Measurements from ENCODE around the gene DKK3. TPM values are rescaled to one million over a fixed set of nuclear protein-coding genes. Genes with fewer than 3 reads are reported as not detected.

DKK3 gene
- total RNA-seq, 1 donor from 2014 or later, result 8.9 TPM

DNA sequence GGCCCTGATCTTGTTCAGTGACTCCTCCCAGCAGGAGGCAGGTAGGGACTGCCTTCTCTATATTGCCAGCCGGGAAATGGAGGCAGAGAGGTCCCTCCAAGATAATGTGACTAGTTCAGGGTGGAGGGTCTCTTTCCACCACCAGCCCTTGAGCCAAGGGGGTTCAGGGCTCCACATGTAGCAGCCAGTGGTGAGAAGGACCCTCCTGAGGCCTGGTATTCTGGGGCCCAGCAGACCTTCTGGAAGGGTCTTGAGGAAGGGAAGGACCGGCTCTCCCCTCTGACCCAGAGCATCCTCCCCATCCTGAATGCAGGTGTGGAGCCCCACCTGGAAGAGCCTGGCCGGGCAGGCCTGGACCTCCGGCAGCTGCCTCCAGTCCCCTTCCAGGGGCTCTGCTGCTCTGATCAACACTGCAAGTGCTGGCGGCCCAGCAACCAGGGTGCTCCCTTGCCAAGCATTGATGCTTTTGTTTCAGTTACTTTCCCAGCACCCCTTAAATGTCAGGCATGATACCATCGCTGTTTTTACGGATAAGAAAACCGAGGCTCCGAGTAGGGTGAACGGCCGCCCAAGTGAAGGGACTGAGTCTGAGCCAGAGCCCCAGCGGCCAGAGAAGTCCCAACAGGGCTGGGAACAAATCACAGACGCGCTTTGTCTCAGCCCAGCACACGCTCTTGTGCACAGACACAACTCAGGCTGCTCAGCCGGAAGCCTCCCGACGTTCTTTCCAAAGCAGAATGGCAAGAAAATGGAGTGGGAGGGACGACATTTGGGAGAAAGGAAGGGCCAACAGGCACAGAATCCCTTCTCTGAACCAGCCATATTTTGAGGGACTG, 38.8 kb downstream of the DKK3 start:
- DNase-seq (ENCODE audit: low spot score), result peak; percentile 86

DNA sequence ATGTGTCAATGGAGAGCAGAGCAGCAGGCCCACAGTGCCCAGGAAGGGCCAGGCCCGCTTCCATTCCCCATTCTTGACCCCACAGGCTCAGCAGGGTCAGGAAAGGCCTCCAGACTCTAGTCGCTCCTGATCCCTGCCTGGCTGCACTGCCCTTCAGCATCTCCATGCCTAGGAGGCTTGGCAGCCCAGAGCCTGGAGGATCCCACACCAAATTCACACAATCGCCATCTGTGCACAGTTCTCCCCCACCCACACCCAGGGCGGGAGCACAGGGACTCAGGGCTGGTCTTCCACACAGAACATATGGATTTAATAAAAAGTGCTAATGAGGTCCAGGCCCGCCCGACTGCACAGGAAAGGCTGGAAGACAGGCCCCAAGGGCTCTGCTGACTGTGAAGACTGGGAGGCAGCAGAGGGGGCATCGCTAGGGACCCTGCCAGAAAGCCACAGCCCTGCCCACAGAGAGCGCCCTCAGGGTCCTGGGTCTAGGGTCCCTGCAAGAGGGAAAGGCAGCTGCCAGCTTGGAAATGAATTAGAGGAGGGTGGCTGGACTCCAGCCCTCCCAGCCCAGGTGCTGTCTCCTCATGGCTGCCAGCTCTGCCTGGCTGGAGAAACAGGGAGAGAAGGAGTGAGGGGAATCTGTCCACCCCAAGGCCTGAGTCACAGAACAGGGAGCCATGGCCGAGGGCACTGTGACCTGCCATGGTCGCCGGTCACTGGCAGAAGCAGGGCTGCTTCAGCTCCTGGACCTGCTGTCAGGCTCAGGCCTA, 39.7 kb downstream of the DKK3 start:
- DNase-seq (ENCODE audit: low spot score), result peak; percentile 82

DNA sequence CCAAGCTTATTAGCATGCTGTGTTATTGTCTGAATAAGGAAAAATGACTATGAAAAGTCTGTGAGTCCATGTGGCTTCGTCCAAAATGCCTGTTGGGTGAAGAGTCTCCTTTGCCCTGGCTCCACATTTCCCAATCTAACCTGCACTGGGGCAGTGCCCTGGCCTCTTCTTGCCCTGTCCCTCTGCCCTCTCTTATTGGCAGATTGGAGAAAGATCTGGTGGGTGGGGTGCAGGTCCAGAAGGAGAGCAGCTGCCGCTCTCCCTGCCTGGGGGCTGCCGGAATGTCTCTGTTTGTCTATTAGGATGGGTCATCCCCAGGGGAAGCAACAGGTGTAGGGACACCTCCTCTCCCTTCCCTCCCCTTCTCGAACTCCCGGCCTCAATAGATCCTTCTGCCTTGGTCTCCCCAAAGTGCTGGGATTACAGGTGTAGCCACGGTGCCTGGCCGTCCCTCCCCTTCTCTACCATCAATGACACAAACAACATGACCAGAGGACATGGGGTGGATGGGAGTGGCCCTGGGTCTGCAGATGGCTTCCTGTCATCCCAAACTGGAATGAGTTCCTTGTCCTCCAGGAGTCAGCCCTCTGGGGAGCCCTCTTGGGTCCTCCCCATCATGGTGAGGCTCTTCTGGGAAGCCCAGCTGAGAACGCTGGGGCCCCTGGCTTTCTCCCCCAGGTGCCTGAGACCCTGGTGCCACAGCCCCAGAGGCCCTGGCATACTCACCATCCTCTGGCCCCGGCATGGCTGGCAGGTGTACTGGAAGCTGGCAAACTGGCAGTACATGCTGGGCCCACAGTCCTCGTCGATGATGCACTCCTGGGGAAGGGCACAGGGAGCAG, 40.5 kb downstream of the DKK3 start:
- DNase-seq (ENCODE audit: low spot score), result peak; percentile 81

DNA sequence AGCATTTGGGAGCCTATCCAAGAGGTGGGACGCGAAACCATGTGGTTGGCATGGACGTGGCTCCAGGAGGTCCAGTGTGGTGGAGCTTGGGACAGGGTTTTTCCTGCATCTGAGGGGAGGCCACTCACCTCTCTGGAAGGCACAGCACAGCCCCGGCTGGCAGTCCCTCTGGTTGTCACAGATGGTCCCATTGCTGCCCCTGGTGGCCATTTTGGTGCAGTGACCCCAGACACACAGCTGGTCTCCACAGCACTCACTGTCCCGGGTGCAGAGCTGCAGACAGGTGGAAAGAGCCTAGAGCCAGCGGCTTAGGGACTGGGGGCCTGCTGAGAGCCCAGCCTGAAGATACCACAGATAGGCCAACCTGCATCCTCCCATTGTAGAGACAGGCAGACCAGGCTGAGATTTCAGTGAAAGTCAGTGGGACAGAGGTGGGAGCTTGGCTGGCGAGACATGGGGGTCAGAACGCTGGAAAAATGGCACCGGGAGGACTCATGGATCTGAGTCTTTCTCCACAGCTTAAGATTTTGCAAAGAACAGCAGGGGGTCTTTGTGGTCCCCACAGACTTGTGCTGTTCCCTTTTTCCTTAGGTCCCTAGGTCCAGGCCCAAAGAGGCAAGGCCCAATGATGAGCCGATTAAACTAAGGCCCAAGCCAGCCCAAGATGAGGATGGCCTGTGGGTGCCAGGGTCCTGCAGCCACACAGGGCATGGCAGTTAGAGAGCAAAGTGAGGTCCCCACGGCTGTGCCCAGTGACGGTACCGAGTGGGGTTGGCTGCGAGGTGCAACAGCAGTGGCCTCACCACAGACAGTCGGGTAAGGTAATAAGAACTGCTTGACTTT, 41.4 kb downstream of the DKK3 start:
- DNase-seq (ENCODE audit: low spot score), result peak; percentile 90

DNA sequence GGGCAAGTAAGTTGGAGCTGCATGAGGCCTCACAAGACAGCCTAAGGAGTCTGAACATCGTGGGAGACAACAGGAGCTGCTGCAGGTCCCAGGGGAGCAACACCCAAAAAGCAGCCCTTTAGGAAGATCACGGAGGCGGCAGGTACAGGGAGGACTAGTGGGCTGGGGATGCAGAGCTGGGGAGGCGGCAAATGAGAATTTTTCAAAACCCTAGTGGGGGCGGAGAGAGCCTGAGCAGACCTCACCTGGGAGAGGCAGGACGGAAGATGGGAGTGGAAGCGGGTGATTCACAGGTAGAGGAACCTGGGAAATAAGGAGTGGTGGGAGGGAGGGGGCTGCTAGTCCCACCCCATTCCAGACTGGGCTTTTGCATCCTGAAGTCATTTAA, 42.1 kb downstream of the DKK3 start:
- DNase-seq (ENCODE audit: low spot score), result peak; percentile 33

DNA sequence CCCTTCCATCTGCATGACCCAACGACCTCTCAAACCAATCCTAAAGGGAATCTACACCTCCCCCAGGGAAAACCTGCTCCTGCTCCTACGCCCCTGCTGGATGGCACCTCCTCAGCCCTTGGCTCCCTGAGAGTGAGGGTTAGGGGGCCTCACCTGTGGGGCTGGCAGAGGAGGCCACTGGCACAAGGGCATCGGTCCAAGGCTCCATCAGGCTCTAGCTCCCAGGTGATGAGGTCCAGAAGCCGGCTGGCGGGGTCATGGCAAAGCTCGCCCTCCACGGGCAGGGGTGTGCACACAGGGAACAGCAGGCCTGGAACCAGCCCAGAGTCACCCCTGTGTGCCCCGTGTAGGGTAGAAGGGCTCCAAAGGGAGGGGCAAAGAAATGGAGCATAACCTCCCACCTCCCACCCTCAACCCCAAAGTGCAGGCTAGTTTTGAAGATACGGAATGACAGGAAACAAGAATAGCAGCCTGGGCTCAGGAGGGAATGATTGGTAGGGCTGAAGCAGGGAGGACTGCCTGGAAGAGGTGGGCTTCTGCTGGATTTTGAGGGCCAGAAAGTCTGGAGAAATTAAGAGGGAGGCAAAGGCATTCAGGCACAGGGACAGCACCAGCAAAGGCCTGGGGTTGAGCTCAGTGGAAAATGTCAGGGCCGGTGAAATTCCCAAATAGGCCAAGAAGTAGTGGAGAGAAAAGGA, 42.6 kb downstream of the DKK3 start:
- peak; percentile 77 for DNase-seq (ENCODE audit: low spot score)

DNA sequence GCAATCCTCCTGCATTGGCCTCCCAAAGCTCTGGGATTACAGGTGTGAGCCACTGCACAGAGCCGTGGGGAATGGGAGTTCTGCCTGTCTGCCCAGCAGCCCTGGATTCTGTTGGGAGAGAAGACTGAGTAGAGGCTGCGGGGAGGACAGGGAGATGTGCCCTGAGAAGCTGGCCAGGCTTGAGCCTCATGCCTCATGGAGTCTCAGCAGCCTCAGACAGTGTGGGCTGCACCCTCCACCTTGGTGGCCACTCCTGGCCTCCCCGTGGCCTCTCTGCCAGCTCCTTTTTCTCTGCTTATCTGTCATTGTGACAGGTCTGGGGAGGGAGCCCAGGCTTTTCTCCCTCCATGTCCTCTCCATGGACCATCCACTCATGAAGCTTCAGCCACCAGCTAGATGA, 43.2 kb downstream of the DKK3 start:
- no peak for DNase-seq (ENCODE audit: low spot score)

DNA sequence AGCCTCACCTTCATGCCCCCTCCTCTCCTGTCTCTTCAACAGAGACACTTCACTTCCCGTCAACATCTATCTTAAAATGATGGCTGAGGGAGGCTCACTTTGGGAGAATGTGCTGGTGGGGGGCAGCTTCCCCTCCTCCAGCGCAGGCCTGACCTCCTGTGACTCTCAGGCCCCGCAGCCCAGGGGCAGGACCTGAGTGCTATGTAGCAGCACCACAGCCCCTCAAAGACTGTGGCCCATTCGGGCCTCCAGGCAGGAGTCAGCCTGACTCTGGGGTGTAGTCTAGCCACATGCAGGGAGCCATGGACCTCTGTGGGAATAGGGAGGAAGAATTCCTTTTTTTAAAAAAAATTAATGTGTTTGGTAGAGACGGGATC, 43.7 kb downstream of the DKK3 start:
- peak; percentile 57 for DNase-seq (ENCODE audit: low spot score)

DNA sequence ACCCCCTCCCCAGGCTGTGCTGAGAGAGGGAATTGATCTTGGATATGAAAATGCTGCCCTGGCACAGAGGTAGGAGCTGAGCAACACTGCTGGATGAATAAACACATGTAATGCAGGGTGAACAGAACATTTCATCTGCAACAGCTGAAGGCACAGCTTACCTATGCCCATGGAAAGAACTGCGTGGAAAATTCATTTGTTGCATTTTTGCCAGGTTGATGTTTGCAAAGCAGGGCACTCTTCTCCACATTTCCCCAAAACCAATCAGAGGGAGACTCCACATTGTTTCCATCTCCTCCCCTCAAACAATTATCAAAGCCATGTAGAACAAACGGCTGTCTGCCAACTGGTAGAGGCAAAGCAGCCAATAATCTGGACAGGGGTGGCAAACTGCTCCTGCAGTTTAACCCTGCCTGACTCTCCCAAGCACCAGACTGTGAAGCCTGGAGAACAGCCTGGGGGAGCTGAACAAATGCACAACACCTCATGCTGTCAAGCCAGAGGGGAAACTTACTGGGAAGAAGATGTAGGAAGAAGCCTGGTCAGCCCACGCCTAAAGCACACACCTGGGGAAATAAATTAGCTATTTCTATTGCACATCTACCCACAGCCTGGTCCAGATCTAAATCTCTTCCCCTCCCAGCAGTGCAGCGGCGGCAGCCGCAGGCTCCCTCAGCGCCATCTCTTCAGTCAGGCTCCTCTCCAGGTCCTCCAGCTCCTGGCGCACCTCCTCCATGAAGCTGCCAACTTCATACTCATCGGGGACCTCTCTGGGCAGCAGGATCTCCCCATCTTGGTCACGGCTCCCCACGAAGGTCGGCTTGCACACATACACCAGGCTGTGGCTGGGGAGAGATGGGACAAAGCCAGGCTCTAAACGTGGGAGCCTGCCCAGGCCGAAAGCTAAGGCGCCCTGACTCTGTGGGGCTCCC, 44.3 kb downstream of the DKK3 start:
- DNase-seq (ENCODE audit: low spot score), result peak; percentile 47

DNA sequence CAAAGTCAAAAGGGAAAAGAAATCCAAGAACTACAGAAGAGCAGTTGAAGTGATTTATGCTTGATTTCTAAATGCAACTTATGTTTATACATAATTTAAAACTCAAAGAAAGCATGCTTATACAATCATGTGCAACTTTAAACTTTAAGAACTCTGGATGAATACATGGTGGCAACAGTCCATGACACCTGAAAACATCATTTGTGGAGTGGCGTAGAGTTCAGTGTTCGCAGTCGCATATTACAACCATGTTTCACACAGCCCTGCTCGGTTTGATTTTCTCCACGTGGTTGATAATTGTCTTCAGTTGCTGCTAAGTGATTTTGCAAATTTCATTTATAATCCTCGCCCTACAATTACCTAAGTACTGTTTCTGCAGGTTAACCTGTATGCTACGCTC, 45.4 kb downstream of the DKK3 start:
- DNase-seq (ENCODE audit: low spot score), result no peak

DNA sequence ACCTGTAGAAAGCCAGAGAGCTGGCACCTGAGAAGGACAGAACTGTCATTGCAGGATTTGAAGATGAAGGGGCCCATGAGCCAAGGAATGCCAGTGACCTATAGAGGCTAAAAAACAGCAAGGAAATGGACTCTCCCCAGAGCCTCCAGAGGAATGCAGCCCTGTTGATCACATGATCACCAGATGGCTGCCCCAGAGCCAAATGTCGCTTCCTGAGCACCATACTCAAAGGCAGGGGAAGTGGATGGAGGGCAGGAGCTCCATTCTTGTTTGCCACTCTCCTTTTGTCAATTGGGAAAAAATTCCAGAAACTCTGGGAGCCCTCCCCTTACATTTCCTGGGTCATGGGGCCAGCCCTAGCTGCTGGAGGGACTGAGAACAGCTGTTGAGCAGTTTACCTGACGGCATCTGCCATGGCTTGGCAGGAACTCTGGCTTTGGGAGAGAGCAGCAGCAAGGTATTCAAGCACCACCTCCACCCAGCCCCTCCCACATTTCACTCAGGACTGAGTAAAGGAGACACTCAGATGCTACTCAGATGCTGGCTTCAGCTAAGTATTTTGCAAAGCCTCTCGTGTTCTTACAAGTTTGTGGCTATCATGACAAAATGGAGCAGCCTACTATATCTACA, 46.9 kb downstream of the DKK3 start:
- DNase-seq (ENCODE audit: low spot score), result peak; percentile 71

DNA sequence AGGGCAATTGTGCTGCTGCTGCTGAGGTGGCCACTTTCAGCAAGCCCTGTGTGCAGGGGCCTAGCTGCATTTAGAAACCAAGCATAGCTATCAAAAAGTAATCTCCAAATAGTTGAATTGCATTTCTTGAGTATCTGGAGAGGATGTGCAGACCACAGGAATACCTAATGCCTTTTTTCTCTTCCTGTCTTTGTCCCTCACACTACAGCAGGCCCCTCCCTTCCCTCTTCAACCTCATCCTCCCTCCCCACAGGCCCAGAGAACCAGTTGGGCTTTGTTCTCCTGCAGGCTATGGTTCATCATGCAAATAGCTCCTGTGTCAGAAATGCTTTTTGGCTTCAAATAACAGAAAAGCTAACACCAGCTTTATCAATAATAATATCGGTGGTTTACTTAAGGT, 47.7 kb downstream of the DKK3 start:
- no peak for DNase-seq (ENCODE audit: low spot score)

DNA sequence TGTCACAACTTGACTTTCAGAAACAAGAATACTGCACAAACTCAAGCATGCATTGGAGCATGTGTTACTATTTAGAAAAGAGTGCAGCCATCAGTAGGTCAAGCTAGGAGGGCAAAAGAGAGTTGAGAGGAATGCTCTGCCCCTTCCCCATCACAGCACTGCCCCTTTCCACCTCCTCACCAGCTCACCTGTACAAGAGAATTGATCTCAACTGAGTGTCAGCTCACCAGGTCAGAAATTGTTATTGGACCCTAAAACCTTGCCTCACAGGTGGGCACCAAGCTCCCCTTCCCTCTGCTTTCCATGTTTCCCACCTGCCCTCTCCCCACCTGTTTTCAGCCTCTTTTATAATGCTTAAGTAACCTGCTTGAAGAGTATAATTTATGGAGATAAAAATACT, 48.8 kb downstream of the DKK3 start:
- DNase-seq (ENCODE audit: low spot score), result no peak

DNA sequence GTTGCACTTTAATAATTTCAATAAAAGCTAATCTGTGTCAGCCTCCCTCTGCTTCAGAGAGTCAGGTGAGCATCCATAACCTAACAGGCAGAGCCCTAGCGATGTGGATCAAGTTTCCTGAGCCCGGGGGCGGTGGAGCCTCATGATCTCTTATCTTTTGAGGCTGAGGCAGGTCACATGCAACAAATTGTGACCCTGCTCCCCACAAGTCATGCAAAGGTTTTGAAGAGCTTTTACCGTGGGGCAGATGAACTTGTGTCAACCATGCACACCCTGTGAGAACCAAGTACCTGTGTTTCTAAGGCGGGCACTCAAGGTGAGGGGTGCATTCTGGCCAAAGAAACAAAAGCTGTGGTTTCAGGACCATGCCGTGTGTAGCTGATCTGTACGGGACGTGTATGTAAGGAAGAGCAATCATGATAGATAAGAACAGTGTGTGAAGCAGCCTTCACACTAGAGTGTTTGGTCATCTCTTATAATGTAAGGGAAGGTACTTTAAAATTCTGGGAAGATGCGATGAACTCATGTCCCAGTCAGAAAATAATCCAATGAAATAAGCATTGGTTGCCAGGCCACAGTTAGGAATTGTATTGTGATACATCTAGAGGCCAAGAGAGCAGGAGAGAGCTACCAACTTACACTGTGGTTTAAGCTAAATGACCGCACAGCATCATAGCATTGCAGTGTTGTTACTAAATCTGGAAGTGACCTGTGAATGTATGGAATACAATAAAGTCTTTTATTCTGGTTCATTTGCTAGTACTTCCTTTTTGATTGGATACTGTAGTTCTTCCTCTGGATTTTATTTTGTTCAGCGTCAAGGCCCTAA, 49.8 kb downstream of the DKK3 start:
- DNase-seq (ENCODE audit: low spot score), result peak; percentile 64

DNA sequence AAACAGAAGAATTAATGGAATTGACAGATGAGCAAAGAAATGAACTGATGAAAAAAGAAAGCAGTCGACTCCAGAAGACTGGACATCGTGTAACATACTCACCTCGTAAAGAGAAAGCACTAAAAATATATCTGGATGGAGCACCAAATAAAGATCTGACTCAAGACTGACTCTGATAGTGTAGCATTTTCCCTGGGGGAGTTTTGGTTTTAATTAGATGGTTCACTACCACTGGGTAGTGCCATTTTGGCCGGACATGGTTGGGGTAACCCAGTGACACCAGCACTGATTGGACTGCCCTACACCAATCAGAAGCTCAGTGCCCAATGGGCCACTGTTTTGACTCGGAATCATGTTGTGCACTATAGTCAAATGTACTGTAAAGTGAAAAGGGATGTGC, 52.4 kb downstream of the DKK3 start:
- no peak for DNase-seq (ENCODE audit: low spot score)

DNA sequence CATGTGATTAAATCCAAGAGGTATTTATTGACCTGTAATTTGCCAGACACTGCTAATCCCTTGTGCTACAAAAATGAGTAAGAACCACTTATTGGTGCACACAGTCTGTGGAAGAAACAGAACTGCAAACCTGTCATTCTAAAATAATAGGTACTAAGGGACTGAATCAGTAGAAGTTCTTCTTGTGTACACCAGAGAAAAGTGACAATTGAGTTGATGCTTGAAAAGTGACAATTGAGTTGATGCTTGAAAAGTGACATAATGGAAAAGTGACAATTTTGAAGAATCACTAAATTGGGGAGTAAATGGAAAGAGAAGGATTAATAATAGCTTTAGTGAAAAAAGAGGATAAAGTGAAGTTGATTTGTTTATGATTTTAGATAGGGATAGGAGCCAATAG, 56.4 kb downstream of the DKK3 start:
- DNase-seq (ENCODE audit: low spot score), result no peak

DNA sequence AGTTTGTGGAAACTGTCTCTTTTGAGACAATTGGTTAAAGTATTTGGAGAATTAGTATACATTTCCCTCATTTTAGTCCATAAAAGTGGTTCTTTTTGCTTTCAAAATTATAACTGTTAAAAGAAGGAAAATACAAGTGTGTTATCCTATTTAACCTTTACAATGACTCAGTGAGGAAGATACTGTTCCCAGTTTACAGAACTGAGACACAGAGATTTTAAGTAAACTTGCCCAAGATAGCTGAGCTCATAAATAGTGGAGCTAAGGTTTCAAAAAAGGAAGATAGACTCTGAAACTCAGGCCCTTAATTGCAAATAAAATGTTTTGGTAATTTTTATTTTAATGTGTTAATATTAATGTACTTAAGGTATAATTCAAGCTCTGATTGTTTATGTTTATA, 58.9 kb downstream of the DKK3 start:
- DNase-seq (ENCODE audit: low spot score), result no peak

Measured in mesenteric fat pad (tissue), 1 donor.